GM19372 (cell line): ENCODE results near the gene LEP.

Source experiments
- ATAC-seq: cut with Tn5 transposase; IDR thresholded peaks from one replicate; pipeline ENCODE4 v1.9.1; 2021; ENCODE audit warnings: mild to moderate bottlenecking, low read depth, moderate library complexity; ENCODE audit not compliant: unreplicated experiment

LEP gene

DNA sequence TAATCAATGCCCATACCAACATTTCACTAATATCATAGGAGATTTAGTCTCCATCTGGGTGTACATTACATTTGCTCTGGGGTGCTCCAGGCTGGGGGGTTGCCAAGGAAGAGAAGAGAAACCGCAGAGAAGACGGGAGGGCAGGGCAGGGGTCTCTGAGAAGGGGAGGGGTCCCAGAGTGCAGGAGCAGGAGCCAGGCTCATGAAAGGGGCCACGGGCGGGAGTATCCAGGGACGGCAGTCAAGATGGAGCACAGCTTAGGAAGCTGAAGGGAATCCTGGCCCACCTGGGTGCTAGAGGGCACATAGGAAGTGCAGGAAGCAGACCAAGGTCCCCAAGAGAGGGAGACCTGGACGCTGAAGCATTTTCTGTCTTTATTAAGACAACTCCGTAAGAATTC lies 2.2 kb downstream of the LEP start:
- no peak for ATAC-seq

DNA sequence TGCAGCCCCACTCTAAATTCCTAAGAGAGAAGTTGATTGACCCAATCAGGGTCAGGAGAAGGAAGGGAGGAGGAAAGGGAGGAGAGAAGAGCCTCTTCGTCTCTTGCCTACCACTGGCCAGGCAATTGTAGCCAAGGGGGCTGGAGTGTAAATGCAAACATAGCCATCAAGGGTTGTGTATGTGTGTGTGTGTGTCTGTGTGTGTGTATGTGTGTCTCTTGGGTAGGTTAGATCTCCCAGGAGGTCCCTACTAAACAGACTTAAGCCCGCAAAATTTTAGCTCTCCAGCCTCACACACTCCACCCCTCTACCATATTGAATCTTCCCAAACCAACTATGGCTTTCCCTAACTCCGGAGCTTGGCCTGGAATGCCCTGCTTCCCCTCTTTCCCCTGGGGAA lies 3.8 kb downstream of the LEP start:
- no peak for ATAC-seq

DNA sequence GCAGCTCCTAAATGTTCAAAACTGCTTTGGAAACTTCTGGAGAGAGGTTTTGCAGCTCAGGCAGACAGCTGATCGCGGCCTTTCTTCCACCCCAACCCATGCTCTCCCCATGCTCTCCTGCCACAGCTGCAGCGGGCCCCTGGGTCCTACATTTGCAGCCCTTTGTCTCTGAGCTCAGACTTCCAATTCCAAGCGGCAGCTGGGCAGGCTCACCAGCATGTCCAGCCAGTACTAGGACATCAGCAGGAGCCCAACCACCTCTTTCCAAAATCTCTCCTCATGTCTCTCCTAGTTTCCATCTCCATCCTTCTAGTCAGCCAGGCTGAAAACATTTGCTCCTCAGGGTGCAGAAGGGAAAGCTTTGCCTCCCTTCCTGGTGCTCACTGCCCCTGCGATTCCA lies 6.0 kb downstream of the LEP start:
- no peak for ATAC-seq

DNA sequence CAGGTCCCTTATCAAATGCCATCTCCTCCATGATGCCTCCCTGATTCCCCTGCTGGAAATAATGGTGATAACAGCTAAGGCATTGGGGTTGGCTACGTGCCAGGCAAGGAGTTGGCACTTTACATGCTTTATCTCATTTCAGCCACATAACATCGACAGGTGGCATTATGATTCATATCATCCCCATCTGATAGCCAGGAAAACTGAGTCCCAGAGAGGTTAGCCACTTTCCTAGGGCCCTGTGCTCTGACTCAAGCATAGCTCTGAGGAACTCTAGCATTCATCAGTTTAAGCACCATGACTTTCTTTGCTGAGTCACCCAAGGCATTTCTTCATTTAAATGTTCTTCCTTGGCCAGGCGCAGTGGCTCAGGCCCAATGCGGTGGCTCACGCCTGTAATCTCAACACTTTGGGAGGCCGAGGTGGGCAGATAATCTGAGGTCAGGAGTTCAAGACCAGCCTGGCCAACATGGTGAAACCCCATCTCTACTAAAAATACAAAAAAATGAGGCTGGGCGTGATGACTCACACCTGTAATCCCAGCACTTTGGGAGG lies 6.6 kb downstream of the LEP start:
- no peak for ATAC-seq

DNA sequence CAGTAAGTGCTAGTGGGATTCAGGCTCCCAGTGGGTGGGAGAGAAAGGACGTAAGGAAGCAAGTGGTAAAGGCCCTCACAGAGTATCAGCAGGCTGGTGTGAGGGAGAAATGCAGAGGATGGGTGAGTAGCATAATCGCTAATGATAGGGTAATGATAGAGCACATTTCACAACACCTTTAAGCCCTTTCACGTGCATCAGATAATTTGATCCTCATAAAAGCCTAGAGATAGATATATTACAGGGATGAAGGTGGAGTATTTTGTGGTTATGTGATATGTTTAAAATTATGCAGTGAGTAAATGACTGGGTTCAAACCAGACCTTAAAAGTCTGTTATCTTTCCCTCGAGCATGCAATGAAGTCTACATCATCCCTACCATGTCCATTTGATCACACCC lies 10.3 kb downstream of the LEP start:
- no peak for ATAC-seq

DNA sequence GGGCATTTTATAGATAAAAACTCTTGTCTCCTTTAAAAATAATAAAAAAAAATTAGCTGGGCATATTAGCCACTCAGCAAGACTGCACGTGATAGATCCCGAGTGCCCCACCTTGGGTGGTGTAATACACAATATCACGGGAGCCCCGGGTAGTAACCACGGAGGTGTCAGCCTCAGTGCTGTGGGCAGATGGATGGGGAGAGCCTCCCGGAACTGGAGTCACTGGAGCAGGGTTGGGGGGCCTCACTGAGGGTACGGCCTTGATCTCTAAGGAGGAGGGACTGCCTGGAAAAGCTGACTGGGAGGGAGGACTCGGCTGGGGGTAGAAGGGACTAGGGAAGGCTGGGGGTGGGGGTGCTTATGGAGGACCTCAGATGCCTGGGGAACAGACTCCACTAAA lies 12.6 kb downstream of the LEP start:
- ATAC-seq: no peak

DNA sequence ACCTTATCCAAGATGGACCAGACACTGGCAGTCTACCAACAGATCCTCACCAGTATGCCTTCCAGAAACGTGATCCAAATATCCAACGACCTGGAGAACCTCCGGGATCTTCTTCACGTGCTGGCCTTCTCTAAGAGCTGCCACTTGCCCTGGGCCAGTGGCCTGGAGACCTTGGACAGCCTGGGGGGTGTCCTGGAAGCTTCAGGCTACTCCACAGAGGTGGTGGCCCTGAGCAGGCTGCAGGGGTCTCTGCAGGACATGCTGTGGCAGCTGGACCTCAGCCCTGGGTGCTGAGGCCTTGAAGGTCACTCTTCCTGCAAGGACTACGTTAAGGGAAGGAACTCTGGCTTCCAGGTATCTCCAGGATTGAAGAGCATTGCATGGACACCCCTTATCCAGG lies 13.4 kb downstream of the LEP start:
- ATAC-seq: no peak

DNA sequence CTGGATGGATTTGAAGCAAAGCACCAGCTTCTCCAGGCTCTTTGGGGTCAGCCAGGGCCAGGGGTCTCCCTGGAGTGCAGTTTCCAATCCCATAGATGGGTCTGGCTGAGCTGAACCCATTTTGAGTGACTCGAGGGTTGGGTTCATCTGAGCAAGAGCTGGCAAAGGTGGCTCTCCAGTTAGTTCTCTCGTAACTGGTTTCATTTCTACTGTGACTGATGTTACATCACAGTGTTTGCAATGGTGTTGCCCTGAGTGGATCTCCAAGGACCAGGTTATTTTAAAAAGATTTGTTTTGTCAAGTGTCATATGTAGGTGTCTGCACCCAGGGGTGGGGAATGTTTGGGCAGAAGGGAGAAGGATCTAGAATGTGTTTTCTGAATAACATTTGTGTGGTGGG lies 14.2 kb downstream of the LEP start:
- ATAC-seq: no peak

DNA sequence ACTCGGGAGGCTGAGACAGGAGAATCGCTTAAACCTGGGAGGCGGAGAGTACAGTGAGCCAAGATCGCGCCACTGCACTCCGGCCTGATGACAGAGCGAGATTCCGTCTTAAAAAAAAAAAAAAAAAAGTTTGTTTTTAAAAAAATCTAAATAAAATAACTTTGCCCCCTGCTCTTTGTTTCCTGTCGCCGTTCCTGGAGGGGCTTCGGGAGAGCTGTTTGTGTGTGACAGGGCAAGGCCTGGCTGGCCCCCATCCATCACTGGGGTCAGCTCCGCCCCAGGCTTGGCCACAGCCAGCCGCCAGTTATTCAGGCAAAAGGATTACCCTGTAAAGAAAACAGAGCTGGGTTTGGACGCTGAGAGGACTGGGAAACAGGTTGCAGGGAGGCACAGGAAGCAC lies 16.4 kb downstream of the LEP start:
- ATAC-seq: no peak

DNA sequence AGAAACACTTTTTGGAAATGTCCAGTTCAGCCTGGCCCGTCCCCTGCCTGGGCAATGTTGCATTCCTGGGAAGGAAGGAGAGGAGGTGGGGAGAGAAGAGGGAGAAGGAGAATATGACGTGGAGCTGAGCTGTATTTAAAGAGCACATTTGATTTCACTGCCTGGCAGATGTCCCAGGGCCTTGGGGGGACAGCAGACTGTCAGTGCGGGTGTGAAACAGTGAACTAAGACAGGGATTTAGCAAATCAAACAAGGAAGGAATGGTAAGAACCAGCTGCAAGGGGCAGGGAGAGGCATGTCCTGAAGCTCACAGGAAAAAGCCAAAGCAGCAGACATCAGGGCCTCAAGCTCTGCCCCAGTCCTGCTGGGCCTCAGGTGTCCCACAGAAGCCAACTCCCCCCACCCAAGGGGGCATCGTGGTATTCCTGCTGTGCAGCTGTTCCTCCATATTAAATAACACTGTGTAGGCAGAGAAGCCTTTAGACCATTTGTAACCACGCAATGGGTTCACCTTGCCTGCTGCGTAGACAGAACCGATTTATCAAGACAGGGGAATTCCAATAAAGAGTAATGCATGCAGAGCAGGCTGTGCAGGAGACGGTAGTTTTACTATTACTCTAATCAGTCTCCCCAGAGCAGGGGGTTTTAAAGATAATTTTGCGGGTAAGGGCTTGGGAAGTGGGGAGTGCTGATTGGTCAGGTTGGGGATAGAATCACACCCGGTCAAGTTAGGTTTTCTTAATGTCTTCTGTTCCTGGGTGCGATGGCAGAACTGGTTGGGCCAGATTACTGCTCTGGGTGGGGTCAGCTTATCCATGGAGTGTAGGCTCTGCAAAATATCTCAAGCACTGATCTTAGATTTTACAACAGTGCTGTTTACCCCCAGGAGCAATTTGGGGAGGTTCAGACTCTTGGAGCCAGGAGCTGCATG lies 18.3 kb downstream of the LEP start:
- ATAC-seq: no peak

DNA sequence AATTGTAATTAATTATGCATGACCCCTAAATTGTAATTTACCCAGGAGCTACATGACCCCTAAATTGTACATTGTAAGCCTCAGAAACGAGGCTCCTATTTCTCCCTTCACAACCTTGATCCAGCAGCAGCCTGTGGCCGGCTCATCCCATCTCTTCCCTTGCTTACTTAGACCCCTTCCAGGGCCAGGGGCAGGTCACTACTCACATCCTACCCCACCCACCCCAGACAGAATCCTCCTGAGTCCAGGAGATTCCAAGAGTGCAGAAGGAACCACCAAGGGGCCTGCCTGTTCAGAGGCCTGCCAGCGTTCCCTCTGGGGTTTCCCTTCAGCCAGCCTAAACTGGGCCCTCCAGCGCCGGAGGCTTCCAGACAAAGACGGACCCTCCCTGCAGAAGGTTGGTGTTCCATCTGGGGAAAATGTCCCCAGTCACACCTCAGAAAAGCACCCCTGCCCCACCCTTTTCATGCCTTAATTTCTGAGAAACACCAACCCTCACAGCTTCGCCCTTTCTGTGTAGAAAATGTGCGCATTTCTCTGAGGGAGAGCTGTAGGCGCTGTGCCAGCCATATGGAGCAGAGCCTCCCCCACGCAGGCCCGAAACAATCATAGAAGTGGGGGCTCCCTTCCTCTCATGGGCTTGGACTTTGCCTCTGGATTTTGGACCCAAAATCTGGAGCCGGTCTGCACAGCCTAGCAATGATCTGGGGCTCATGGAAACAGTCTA lies 19.2 kb downstream of the LEP start:
- ATAC-seq: no peak

DNA sequence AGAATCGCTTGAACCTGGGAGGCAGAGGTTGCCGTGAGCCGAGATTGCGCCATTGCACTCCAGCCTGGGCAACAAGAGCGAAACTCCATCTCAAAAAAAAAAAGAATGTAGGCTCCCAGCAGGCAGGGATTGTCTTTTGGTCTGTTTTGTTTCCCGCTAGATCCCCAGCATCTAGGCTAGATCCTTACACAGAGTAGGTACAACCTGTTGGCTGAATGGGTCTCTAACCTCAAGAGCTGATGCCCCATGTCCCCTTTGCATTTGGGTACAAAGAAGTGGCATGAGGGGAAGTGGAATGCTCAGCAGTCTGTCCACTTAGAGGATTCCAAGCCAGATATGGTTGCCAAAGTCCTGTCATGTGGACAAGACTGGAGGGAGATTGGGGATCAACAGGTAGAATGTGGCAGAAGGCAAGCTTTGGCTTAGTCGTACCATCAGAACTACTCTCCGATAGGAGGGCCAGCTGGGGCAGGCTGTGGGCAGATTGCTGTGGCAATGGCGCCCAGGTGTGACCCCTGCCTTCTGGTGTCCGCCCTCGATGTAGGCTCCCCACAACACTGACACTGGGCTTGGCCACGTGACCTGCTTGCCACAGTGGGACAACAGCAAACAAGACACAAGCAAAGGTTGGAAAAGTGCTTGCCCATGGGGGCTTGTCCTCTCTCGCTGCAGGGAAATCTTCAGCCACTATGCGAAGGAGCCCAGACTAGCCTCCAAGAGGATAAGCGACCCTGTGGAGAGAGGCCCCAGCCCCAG lies 21.4 kb downstream of the LEP start:
- ATAC-seq: no peak

DNA sequence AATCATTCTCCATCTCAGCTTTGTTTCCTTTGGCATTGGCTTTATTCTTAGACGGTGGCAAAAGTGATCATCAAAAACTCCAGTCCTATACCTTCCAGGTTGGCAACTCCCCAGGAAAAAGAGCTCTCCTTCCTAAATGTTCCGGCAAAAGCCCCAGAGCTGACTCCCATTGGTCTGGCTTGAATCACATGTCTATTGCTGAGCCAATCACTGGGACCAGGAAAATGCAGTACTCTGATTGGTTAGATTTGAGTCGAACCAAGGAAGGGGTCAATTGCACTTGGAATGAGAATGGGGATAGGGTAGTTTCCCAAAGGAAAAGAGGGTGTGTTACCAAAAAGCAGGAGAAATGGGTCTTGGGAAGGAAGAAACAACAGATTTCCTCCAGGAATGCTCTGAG lies 22.3 kb downstream of the LEP start:
- no peak for ATAC-seq

DNA sequence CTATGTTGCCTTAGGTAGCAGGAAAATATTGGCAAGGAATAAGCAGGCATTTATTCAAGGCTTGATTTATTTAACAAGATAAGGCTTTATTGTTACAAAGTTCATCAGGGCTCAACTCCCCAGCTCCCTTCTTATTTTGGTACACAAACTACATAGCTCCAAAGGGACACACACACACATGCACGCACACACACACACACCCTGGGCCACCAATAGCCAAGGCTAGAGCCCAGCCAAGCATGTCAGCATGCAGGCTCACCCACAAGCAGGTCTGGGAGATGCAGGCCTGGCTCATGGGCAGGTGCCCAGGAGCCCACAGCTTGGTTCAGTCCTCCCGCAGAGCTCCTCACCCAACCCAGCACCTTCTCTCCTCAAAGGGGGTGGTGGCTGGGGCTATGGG lies 23.4 kb downstream of the LEP start:
- no peak for ATAC-seq

DNA sequence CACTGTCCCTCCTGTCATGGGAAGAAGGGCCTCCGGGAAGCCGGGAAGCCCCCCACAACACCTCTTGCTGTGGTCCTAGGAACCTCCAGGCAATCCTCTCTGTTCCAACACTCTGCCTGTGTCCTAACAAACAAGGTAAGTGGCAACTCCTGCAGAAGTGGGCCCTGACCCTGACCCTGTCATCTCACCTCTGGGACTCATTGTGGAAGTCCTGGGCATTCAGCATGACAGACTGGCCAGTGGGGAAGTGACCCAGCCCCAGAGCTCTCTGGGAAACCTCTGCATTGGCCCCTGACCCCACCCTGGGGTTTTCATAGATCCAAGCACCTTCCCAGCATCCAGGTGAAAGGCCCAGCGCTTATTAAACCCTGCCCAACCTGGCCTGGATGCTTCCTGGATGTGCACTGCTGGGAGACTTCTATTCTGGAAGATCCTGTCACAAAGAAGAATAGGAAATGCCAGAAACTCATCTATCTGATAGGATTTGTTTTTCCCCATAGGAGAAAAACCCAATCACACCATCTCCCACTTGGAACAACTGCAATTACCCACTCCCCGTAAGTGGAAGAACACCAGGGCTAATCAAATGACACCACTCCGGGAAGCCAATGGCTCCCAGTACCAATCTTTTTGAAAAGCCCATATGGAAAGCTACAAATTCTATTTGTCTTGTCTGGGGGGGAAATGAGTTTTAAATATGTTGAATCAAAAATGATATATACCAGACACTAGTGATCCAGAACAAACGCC lies 24.3 kb downstream of the LEP start:
- ATAC-seq: no peak

DNA sequence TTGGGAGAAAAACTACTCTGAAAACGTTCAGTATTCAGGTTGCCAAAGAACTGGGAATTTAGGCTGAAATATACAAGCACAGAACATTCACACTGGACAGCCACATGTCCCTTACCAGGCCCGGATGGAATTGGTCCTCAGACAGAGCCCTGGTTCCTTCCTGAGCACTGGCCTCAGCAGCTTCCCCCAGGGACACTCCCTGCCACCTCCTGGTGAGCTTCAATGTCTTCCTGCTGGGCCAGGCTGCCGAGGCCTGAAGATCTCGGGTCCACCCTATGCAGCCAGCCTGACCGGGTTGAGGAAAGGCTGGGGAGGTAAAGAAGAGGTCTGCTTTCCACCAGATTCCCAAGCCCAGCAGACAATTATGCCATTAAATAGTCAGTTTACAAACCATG lies 24.8 kb downstream of the LEP start:
- no peak for ATAC-seq

DNA sequence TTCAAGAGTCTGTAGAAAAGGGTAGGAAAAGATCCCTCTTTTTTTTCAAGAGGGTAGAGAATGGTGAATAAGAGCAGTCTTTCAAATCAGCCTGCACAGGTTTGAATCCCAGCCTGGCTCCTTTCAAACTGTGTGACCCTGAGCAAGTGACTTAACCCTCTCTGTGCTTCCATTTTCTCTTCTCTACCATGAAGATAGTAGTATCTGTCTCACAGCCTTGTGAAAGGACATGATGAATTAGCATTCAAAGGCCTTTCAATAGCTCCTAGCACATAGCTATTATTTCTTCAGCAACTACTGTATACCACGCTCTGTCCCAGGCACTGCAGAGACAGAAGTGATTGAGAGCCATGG lies 25.4 kb downstream of the LEP start:
- no peak for ATAC-seq

DNA sequence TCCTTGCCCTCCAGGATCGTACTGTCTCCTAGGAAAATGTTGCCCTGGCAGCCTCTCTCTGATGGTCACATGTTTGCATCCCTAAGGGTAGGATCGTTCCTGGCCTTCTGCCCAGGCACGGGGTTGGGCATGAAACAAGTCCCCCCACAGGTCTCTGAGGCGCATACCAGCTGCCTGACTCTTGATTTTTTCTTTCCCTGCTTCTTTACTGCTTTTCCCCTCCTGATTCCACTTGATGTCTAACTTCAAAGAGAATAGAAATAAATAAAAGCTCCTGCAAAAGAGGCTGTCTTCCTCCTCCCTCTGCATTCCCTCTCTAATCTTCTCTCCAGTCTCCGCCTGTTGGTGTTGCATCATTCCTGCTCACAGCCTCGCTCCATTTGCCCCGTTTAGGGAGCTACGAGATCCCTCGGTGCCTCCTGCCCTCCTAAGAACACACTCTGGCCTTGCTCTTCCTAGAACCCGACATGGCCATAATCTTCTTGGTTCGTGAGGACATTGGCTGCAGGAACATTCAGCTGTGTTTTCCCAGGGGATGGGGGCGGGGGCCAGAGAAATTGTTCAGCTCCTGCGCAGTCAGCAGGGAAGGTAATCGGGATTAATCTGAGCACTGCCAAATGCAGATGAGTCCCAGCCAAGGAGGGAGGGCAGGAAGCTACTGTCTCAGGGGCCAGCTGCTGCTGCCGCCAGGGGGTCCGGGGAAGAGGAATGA lies 26.0 kb downstream of the LEP start:
- ATAC-seq: no peak

DNA sequence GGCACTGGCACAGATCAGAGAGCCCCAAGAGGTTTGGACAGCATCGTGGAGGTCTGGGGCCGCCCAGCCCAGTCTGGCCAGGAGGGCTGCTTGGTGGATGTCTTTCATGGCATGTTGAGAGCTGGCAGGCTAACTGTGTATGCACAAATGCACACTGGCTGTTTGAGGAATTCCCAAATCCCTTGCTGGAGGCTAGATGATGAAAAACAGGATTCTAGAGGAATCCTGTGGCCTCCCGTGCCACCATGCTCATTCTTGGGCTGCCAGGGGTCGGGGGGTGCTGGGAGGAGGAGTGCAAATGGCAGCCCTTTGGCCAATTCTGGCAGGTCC lies 26.5 kb downstream of the LEP start:
- no peak for ATAC-seq

DNA sequence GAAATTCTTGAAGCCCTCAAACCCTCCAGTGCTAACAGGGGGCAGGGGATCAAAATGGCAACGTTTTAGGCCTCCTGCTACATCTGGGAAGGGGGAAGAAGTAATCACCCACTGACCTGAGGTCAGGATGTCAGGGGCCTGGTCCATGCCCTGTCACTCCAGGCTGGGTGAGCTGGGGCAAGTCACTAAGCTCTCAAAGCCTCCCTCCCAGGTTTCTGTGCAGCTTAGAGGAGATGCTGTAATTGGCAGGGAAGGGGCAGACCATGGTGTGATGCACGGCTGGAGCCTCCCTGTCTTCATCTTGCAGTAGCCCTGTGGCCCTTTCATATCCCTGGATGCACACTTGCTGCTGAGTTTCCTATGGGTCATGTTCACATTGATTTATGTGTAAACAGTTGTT lies 27.2 kb downstream of the LEP start:
- ATAC-seq: no peak
